ENCODE results near the gene TNIP1. TPM values are rescaled to one million over a fixed set of nuclear protein-coding genes. Genes with fewer than 3 reads are reported as not detected.

The TNIP1 gene
- total and polyA plus RNA-seq, 7 donors, result 55.1 to 210 (median 73.1) TPM

DNA sequence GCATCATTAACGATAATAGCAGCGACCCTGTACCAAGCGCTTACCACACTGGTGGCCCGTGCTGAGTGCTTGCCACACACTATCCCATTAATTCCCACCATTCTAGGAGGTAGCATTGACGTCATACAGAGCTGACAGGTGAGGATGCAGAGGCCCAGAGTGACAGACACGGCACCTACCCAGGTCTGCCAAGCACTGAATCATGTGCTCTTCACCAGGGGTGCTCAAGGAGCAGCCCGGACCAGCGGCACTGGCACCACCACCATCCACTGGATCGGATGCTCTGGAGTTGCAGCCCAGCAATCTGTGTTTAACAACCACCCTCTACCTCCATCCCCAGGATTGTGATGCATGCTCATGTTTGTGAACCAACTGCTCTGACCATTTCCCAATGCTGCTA is 3.4 kb downstream of the TNIP1 start:
- TF ChIP-seq POLR2AphosphoS5 (IDR thresholded peaks at IDR 0.05) (no peak), POLR2A (IDR thresholded peaks at IDR 0.05) (no peak), EP300 (IDR thresholded peaks at IDR 0.05) (no peak), CTCF (IDR thresholded peaks at IDR 0.05) (no peak)
- intact Hi-C loops (cut with DNase I), result no loop called here
- no peak for DNase-seq
- WGBS, 2 donors, result 95 to 96% methylated on average over 9 of the region's 9 CpGs
- H3K36me3 ChIP-seq, result no peaks in the 10 kb centered on the region
- H3K4me1 ChIP-seq, result peaks cover 0 to 45% (median 36%) of the 10 kb centered on the region in 4 donors
- no peaks in the 10 kb centered on the region for H3K27me3 ChIP-seq
- no peak overlapping the region for H3K4me3 ChIP-seq
- H3K27ac ChIP-seq, result no peak overlapping the region
- no peaks in the 10 kb centered on the region for H3K9me3 ChIP-seq

- WGBS, 2 donors, result 91 to 94% methylated on average over 6 of the region's 6 CpGs
- Histone ChIP-seq H3K27ac (no peak overlapping the region), H3K27me3 (no peaks in the 10 kb centered on the region), H3K4me1 (peaks cover 0 to 45% (median 33%) of the 10 kb centered on the region in 4 donors), H3K36me3 (no peaks in the 10 kb centered on the region), H3K9me3 (no peaks in the 10 kb centered on the region), H3K4me3 (no peak overlapping the region)
- no peak for TF ChIP-seq POLR2AphosphoS5 (IDR thresholded peaks at IDR 0.05)
- TF ChIP-seq CTCF (IDR thresholded peaks at IDR 0.05), result no peak
- TF ChIP-seq POLR2A (IDR thresholded peaks at IDR 0.05), result no peak
- no peak for TF ChIP-seq EP300 (IDR thresholded peaks at IDR 0.05)
- DNase-seq, result no peak
- intact Hi-C loops (cut with DNase I), result no loop called here
Observed at GRCh38 chr5:151076616-151077015, 4.2 kb downstream of the TNIP1 start.

DNA sequence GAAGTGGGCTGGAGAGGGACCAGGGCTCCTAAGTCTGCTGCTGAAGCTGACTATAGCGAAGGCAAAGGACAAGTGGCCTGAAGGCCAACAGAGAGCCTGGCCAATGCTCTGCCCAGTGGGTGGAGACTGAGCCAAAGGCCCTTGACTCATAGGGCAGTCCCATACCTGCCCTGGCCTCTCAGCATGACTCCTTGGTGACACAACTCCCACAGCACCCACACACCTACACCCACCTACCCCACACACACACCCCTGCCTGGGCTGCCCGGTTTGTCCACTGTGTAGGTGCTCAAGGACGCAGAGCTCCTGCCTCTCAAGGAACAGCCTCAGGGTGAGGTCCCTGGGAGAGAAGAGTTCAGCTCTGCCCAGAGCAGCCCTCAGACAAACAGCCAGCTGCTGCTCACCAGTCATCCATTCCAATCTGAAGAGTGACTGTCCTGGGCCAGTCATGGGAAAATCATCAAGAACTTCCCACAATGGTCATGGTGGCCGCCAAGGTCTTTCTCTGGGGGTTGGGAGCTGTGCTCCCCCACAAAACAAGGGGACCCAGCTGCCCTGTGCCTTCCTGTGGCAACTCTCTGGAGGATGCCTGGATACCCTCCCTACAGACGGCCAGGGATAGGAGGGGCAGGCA is 5.0 kb downstream of the TNIP1 start:
- no peaks in the 10 kb centered on the region for H3K36me3 ChIP-seq
- TF ChIP-seq CTCF (IDR thresholded peaks at IDR 0.05) (no peak), POLR2A (IDR thresholded peaks at IDR 0.05) (no peak), EP300 (IDR thresholded peaks at IDR 0.05) (no peak), POLR2AphosphoS5 (IDR thresholded peaks at IDR 0.05) (no peak)
- H3K9me3 ChIP-seq, result no peaks in the 10 kb centered on the region
- WGBS, 2 donors, result 75 to 76% methylated on average over 5 of the region's 5 CpGs
- no peaks in the 10 kb centered on the region for H3K27me3 ChIP-seq
- no peak for DNase-seq
- intact Hi-C loops (cut with DNase I), result no loop called here
- H3K27ac ChIP-seq, result no peak overlapping the region
- no peak overlapping the region for H3K4me3 ChIP-seq
- peaks cover 0 to 50% (median 33%) of the 10 kb centered on the region in 4 donors for H3K4me1 ChIP-seq

DNA sequence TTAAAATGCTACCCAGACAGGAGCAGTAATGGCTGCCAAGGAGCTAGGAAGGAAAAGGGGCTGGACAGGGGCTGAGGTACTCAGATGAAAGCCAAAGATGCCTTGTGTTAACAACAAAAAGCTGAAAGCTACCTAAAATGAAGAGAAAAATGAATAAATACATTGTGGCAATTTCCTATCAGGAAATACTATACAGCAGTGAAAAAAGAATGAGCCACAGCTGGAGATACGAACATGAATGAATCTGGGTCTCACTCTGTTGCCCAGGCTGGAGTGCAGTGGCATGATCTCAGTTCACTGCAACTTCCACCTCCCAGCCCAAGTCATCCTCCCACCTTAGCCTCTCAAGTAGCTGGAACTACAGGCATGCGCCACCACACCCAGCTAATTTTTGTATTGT is 6.3 kb downstream of the TNIP1 start:
- intact Hi-C loops (cut with DNase I), result no loop called here
- Histone ChIP-seq H3K4me1 (peaks cover 0 to 54% (median 39%) of the 10 kb centered on the region in 4 donors), H3K4me3 (no peak overlapping the region), H3K9me3 (no peaks in the 10 kb centered on the region), H3K27me3 (no peaks in the 10 kb centered on the region), H3K27ac (no peak overlapping the region), H3K36me3 (no peaks in the 10 kb centered on the region)
- WGBS, 2 donors, result 99% methylated on average over 2 of the region's 2 CpGs
- no peak for TF ChIP-seq CTCF (IDR thresholded peaks at IDR 0.05)
- no peak for TF ChIP-seq POLR2A (IDR thresholded peaks at IDR 0.05)
- no peak for TF ChIP-seq EP300 (IDR thresholded peaks at IDR 0.05)
- no peak for TF ChIP-seq POLR2AphosphoS5 (IDR thresholded peaks at IDR 0.05)
- DNase-seq, result no peak

DNA sequence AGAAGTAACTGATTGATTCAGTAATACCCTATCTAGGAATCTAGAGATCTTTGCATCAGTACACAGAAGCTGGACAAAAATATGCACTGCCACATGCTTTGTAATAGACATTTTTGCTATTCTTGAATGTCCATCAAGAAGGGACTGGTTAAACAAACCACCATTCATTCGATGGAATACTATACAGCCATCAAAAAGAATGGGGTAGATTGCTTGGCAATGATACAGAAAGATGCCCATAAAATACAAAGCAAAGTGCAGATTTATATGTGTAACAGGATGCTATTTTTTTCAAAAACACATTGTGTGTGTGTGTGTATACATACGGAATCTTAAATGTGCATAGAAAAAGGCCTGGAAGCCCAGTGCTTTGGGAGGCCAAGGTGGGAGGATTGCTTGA is 7.6 kb downstream of the TNIP1 start:
- Histone ChIP-seq H3K36me3 (no peaks in the 10 kb centered on the region), H3K27ac (no peak overlapping the region), H3K27me3 (no peaks in the 10 kb centered on the region), H3K4me1 (peaks cover 0 to 54% (median 43%) of the 10 kb centered on the region in 4 donors), H3K9me3 (no peaks in the 10 kb centered on the region), H3K4me3 (no peak overlapping the region)
- intact Hi-C loops (cut with DNase I), result no loop called here
- WGBS, 2 donors, result 95 to 98% methylated on average over 2 of the region's 2 CpGs
- TF ChIP-seq EP300 (IDR thresholded peaks at IDR 0.05) (no peak), CTCF (IDR thresholded peaks at IDR 0.05) (no peak), POLR2AphosphoS5 (IDR thresholded peaks at IDR 0.05) (no peak), POLR2A (IDR thresholded peaks at IDR 0.05) (no peak)
- no peak for DNase-seq

Data from sigmoid colon (tissue), 7 donors.